ENCODE data around the gene PCDHA11.
"Not testable (repeated sequence)": the region's sequence is repeated elsewhere in the genome, so short reads cannot be mapped to it uniquely, and the experiment has no call there.

Gene PCDHA11

GRCh38 chr5:140875085-140876065 is 6.6 kb downstream of the PCDHA11 start, which contains the start of gene PCDHA12:
Gene PCDHA12 (plus strand): TSS chr5:140875308. CDS start chr5:140875473, 165 bp downstream.
- CTCF ChIA-PET: no interaction called here
- no peak for DNase-seq (ENCODE audit: extremely low spot score)
- TF ChIP-seq, protein P1, sequence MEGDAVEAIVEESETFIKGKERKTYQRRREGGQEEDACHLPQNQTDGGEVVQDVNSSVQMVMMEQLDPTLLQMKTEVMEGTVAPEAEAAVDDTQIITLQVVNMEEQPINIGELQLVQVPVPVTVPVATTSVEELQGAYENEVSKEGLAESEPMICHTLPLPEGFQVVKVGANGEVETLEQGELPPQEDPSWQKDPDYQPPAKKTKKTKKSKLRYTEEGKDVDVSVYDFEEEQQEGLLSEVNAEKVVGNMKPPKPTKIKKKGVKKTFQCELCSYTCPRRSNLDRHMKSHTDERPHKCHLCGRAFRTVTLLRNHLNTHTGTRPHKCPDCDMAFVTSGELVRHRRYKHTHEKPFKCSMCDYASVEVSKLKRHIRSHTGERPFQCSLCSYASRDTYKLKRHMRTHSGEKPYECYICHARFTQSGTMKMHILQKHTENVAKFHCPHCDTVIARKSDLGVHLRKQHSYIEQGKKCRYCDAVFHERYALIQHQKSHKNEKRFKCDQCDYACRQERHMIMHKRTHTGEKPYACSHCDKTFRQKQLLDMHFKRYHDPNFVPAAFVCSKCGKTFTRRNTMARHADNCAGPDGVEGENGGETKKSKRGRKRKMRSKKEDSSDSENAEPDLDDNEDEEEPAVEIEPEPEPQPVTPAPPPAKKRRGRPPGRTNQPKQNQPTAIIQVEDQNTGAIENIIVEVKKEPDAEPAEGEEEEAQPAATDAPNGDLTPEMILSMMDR (IDR thresholded peaks at IDR 0.05; ENCODE audit: control extremely low read depth, extremely low read depth, low read depth, missing control alignments): no peak
- POLR2A ChIA-PET: no interaction called here

GRCh38 chr5:140876541-140877261 is 7.9 kb downstream of the PCDHA11 start:
- DNase-seq (ENCODE audit: extremely low spot score); POLR2A ChIA-PET; CTCF ChIA-PET: not testable (repeated sequence)

GRCh38 chr5:140877262-140877581 is 8.5 kb downstream of the PCDHA11 start:
- TF ChIP-seq, protein P1 (IDR thresholded peaks at IDR 0.05; ENCODE audit: control extremely low read depth, extremely low read depth, low read depth, missing control alignments): no peak
- DNase-seq (ENCODE audit: extremely low spot score): no peak
- CTCF ChIA-PET: no interaction called here
- POLR2A ChIA-PET: no interaction called here

GRCh38 chr5:140881889-140882590 is 13.3 kb downstream of the PCDHA11 start, which contains the start of gene PCDHA13:
Gene PCDHA13 (plus strand): TSS chr5:140882124. CDS start chr5:140882269, 145 bp downstream.
- TF ChIP-seq, protein P1 (IDR thresholded peaks at IDR 0.05; ENCODE audit: control extremely low read depth, extremely low read depth, low read depth, missing control alignments): no peak
- no peak for DNase-seq (ENCODE audit: extremely low spot score)
- ChIA-PET CTCF (no interaction called here), POLR2A (no interaction called here)

GRCh38 chr5:140882591-140882899 is 13.8 kb downstream of the PCDHA11 start:
- DNase-seq (ENCODE audit: extremely low spot score): no peak
- TF ChIP-seq, protein P1 (IDR thresholded peaks at IDR 0.05; ENCODE audit: control extremely low read depth, extremely low read depth, low read depth, missing control alignments): no peak
- ChIA-PET POLR2A (no interaction called here), CTCF (no interaction called here)

DNA sequence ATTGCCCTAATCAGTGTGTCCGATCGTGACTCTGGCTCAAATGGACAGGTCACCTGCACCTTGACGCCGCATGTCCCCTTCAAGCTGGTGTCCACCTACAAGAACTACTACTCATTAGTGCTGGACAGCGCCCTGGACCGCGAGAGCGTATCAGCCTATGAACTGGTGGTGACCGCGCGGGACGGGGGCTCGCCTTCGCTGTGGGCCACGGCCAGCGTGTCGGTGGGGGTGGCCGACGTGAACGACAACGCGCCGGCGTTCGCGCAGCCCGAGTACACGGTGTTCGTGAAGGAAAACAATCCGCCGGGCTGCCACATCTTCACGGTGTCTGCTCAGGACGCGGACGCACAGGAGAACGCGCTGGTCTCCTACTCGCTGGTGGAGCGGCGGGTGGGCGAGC is 14.6 kb downstream of the PCDHA11 start:
- CTCF ChIA-PET: no interaction called here

More for the DNA sequence above, 14.6 kb downstream of the PCDHA11 start:
- POLR2A ChIA-PET: no interaction called here
- TF ChIP-seq, protein P1 (IDR thresholded peaks at IDR 0.05; ENCODE audit: control extremely low read depth, extremely low read depth, low read depth, missing control alignments): no peak
- no peak for DNase-seq (ENCODE audit: extremely low spot score)

Measured in GM10248 (cell line).